H9 (cell line): Measurements from ENCODE around the gene ZGLP1. TPM values are rescaled to one million over a fixed set of nuclear protein-coding genes. Genes with fewer than 3 reads are reported as not detected.

Experiments used
- DNase-seq: peaks from one replicate; pipeline ENCODE4 v3.0.0-alpha.2; 2017
- H2AFZ ChIP-seq: one replicate; pipeline ENCODE4 v1.6.1; 2013; ENCODE audit warnings: mild to moderate bottlenecking, low read length, control low read depth, moderate library complexity
- H2AK5ac ChIP-seq: 2 replicates; pipeline ENCODE4 v1.6.1; 2013; ENCODE audit warnings: low read length, control low read depth, mixed read lengths; ENCODE audit not compliant: insufficient read length
- H2BK120ac ChIP-seq: one replicate; pipeline ENCODE4 v1.6.1; 2013; ENCODE audit warnings: low read depth, mild to moderate bottlenecking, low read length, control low read depth, inconsistent platforms; ENCODE audit not compliant: poor library complexity, severe bottlenecking
- H2BK12ac ChIP-seq: 2 replicates; pipeline ENCODE4 v1.6.1; 2013; ENCODE audit warnings: low read length, control low read depth, mixed read lengths, low read depth; ENCODE audit not compliant: insufficient read length
- H2BK15ac ChIP-seq: 2 replicates; pipeline ENCODE4 v1.6.1; 2013; ENCODE audit warnings: low read depth, low read length, control low read depth
- H2BK20ac ChIP-seq: one replicate; pipeline ENCODE4 v1.6.1; 2013; ENCODE audit warnings: low read depth, mild to moderate bottlenecking, low read length, control low read depth, inconsistent platforms; ENCODE audit not compliant: poor library complexity, severe bottlenecking
- H2BK5ac ChIP-seq: 2 replicates; pipeline ENCODE4 v1.6.1; 2013; ENCODE audit warnings: low read length, control low read depth, mixed read lengths; ENCODE audit not compliant: insufficient read length
- H3K14ac ChIP-seq: 2 replicates; pipeline ENCODE4 v1.6.1; 2013; ENCODE audit warnings: low read length, control low read depth; ENCODE audit not compliant: insufficient read depth
- H3K18ac ChIP-seq: 2 replicates; pipeline ENCODE4 v1.6.1; 2013; ENCODE audit warnings: low read depth, mild to moderate bottlenecking, mixed read lengths, low read length, control low read depth; ENCODE audit not compliant: insufficient read length
- H3K23ac ChIP-seq: 2 replicates; pipeline ENCODE4 v1.6.1; 2013; ENCODE audit warnings: low read length, control low read depth, mixed read lengths, low read depth; ENCODE audit not compliant: insufficient read length
- H3K23me2 ChIP-seq: 2 replicates; pipeline ENCODE4 v1.6.1; 2013; ENCODE audit warnings: low read depth, mild to moderate bottlenecking, mixed read lengths, low read length, control low read depth; ENCODE audit not compliant: insufficient read length, poor library complexity, severe bottlenecking
- H3K27ac ChIP-seq: 2 replicates; pipeline ENCODE4 v1.5.1; 2013; ENCODE audit warnings: low read length, control low read depth, mixed read lengths, low read depth; ENCODE audit not compliant: insufficient read length
- H3K27me3 ChIP-seq: 2 replicates; pipeline ENCODE4 v1.6.1; 2013; ENCODE audit warnings: low read length, control low read depth, inconsistent platforms; ENCODE audit not compliant: insufficient read depth
- H3K4ac ChIP-seq: 2 replicates; pipeline ENCODE4 v1.6.1; 2013; ENCODE audit warnings: low read depth, mild to moderate bottlenecking, control low read depth, inconsistent platforms, low read length, moderate library complexity
- H3K4me1 ChIP-seq: 2 replicates; pipeline ENCODE4 v1.6.1; 2013; ENCODE audit warnings: low read length, control low read depth, inconsistent platforms; ENCODE audit not compliant: insufficient read depth
- H3K4me2 ChIP-seq: 2 replicates; pipeline ENCODE4 v1.6.1; 2013; ENCODE audit warnings: low read length, control low read depth, mixed read lengths; ENCODE audit not compliant: insufficient read length, insufficient read depth
- H3K56ac ChIP-seq: 2 replicates; pipeline ENCODE4 v1.6.1; 2013; ENCODE audit warnings: low read depth, mild to moderate bottlenecking, mixed read lengths, low read length, control low read depth; ENCODE audit not compliant: insufficient read length
- H3K79me1 ChIP-seq: 2 replicates; pipeline ENCODE4 v1.6.1; 2013; ENCODE audit warnings: low read depth, mild to moderate bottlenecking, moderate library complexity, low read length, control low read depth, inconsistent platforms; ENCODE audit not compliant: insufficient read depth, poor library complexity, severe bottlenecking
- H3K79me2 ChIP-seq: 2 replicates; pipeline ENCODE4 v1.6.1; 2013; ENCODE audit warnings: low read length, control low read depth, inconsistent platforms; ENCODE audit not compliant: insufficient read depth
- H3K9ac ChIP-seq: 2 replicates; pipeline ENCODE4 v1.6.1; 2013; ENCODE audit warnings: low read length, control low read depth, mixed read lengths; ENCODE audit not compliant: insufficient read length; ENCODE audit errors: extremely low read depth
- H3K9me3 ChIP-seq: one replicate; pipeline ENCODE4 v1.6.1; 2013; ENCODE audit warnings: low read depth, low read length, inconsistent platforms; ENCODE audit not compliant: control insufficient read depth
- H3T11ph ChIP-seq: one replicate; pipeline ENCODE4 v1.6.1; 2013; ENCODE audit warnings: mild to moderate bottlenecking, low read length, control low read depth, inconsistent platforms
- H4K20me1 ChIP-seq: one replicate; pipeline ENCODE4 v1.6.1; 2013; ENCODE audit not compliant: control insufficient read depth, insufficient read length, insufficient read depth
- H4K5ac ChIP-seq: 2 replicates; pipeline ENCODE4 v1.6.1; 2013; ENCODE audit warnings: low read depth, mild to moderate bottlenecking, mixed read lengths, low read length, control low read depth; ENCODE audit not compliant: insufficient read length
- H4K8ac ChIP-seq: replicated peaks from 2 replicates; pipeline ENCODE4 v1.6.1; 2013; ENCODE audit warnings: low read length, control low read depth, mixed read lengths, low read depth; ENCODE audit not compliant: insufficient read length
- H4K91ac ChIP-seq: 2 replicates; pipeline ENCODE4 v1.6.1; 2013; ENCODE audit warnings: low read depth, mild to moderate bottlenecking, moderate library complexity, mixed read lengths, low read length, control low read depth; ENCODE audit not compliant: insufficient read length
- H3K27ac Mint-ChIP-seq, 3 experiments: 2 replicates in 2 of 3; 3 replicates in 1 of 3; pipeline ENCODE4 v1.8.0; 2020 to 2021; ENCODE audit warnings: mixed read lengths in 3 of 3, mild to moderate bottlenecking in 1 of 3, moderate library complexity in 1 of 3
- H3K27me3 Mint-ChIP-seq: 2 replicates; pipeline ENCODE4 v1.8.0; 2021; ENCODE audit warnings: low read depth, mild to moderate bottlenecking, moderate library complexity, mixed read lengths
- H3K36me3 Mint-ChIP-seq, 3 experiments: 2 replicates in 2 of 3; 3 replicates in 1 of 3; pipeline ENCODE4 v1.8.0; 2020 to 2021; ENCODE audit warnings: low read depth in 3 of 3, mixed read lengths in 3 of 3; ENCODE audit not compliant: insufficient read depth in 1 of 3
- H3K4me1 Mint-ChIP-seq, 2 experiments: 2 replicates each; pipeline ENCODE4 v1.8.0; 2020; ENCODE audit warnings: mixed read lengths in 2 of 2
- H3K4me3 Mint-ChIP-seq, 2 experiments: 2 replicates in 1 of 2; 3 replicates in 1 of 2; pipeline ENCODE4 v1.8.0; 2020 to 2021; ENCODE audit warnings: mild to moderate bottlenecking in 2 of 2, mixed read lengths in 2 of 2, moderate library complexity in 1 of 2
- H3K9me3 Mint-ChIP-seq, 2 experiments: 2 replicates in 1 of 2; 3 replicates in 1 of 2; pipeline ENCODE4 v1.8.0; 2020; ENCODE audit warnings: mild to moderate bottlenecking in 2 of 2, mixed read lengths in 2 of 2, moderate library complexity in 1 of 2
- CTCF ChIP-seq: fragments of 200-600 bp; sonication (generic); conservative IDR thresholded peaks from 3 replicates; pipeline ENCODE4 v1.8.0; 2021; ENCODE audit warnings: antibody characterized with exemption, mild to moderate bottlenecking
- WGBS: extraction: QIAGEN DNeasy Blood & Tissue Kit; methylation state at CpG from one replicate; pipeline ENCODE4 v1.1.7; 2013; ENCODE audit warnings: missing lambda C conversion rate, low lambda C conversion rate, mixed read lengths; ENCODE audit not compliant: insufficient read length; ENCODE audit errors: extremely low coverage; 5-methylcytosine and 5-hydroxymethylcytosine counted together
- long read RNA-seq: library from polyadenylated mRNA; unstranded; transcript quantifications from one replicate; pipeline ENCODE4 v2.0.0, GENCODE V29; 2020
- total RNA-seq: library from RNA; stranded (reverse); gene quantifications from 2 replicates; pipeline ENCODE4 v1.2.1, GENCODE V29; 2021

The ZGLP1 gene
- total RNA-seq: 6.9 and 7.0 TPM in 2 replicates
- long read RNA-seq, partial matches to known transcripts: 1 of 2 reads
- long read RNA-seq, other reads (novel, unspliced or antisense): 0 of 2 reads

- no peak within 1 kb of the TSS for H2BK5ac ChIP-seq
- H3K79me2 ChIP-seq: no peaks in the 10 kb centered on the region
- no peaks in the 10 kb centered on the region for H3K4me1 ChIP-seq
- H3K4me2 ChIP-seq: no peak within 1 kb of the TSS
- WGBS: no CpG with 5 or more reads among the region's 24 CpGs
- H4K91ac ChIP-seq: no peak within 1 kb of the TSS
- peaks cover 1 to 5% of the 10 kb centered on the region in 2 experiments; a peak in 1 of 4 replicates for H3K4me1 Mint-ChIP-seq
- no peak within 1 kb of the TSS; a peak in 1 of 5 replicates for H3K4me3 Mint-ChIP-seq
- DNase-seq: no peak
- H3K9ac ChIP-seq: no peak within 1 kb of the TSS
- no peak within 1 kb of the TSS for H2BK20ac ChIP-seq
- no peaks in the 10 kb centered on the region for H3K9me3 Mint-ChIP-seq
- H3K27me3 Mint-ChIP-seq: no peaks in the 10 kb centered on the region
- H3K18ac ChIP-seq: no peak within 1 kb of the TSS
- no peak within 1 kb of the TSS for H2AK5ac ChIP-seq
- no peak within 1 kb of the TSS for H3K4ac ChIP-seq
- no peak within 1 kb of the TSS for H4K8ac ChIP-seq
- no peaks in the 10 kb centered on the region for H3K27me3 ChIP-seq
- H3K56ac ChIP-seq: no peak within 1 kb of the TSS
- no peak within 1 kb of the TSS for H2BK12ac ChIP-seq
- H3K14ac ChIP-seq: no peak within 1 kb of the TSS
- no peak within 1 kb of the TSS for H4K5ac ChIP-seq
- no peak for TF ChIP-seq CTCF
- no peak within 1 kb of the TSS for H2BK120ac ChIP-seq
- no peaks in the 10 kb centered on the region for H3K23me2 ChIP-seq
- H3K27ac Mint-ChIP-seq: no peak within 1 kb of the TSS; a peak in 1 of 7 replicates
- H3T11ph ChIP-seq: no peak within 1 kb of the TSS
- no peak within 1 kb of the TSS for H3K27ac ChIP-seq
- H4K20me1 ChIP-seq: no peaks in the 10 kb centered on the region
- no peaks in the 10 kb centered on the region for H3K79me1 ChIP-seq
- no peak within 1 kb of the TSS for H2BK15ac ChIP-seq
- H3K36me3 Mint-ChIP-seq: peaks cover 0 to 16% (median 9%) of the 10 kb centered on the region in 3 experiments; a peak in 4 of 7 replicates
- H3K9me3 ChIP-seq: no peaks in the 10 kb centered on the region
- no peak within 1 kb of the TSS for H3K23ac ChIP-seq
- H2AFZ ChIP-seq: no peak within 1 kb of the TSS
Measured at GRCh38 chr19:10309423-10309822, at the start of gene ZGLP1. Gene ZGLP1 (minus strand): TSS chr19:10309815.
